Choroid plexus epithelial cell (primary cell): ENCODE measurements around the gene TSC2.
A peak's percentile ranks its signal among the peaks of the same experiment; 100 is the strongest.
"Not testable (repeated sequence)": the region's sequence is repeated elsewhere in the genome, so short reads cannot be mapped to it uniquely, and the experiment has no call there.

ENCODE experiments used
- DNase-seq: peaks from one replicate; pipeline ENCODE4 v3.0.0-alpha.2; 2010; ENCODE audit warnings: low read depth
- H3K4me3 ChIP-seq: 2 replicates; pipeline ENCODE4 v1.5.1; 2011; ENCODE audit warnings: low read depth, mild to moderate bottlenecking, control low read depth, low read length, moderate library complexity
- TF ChIP-seq, protein P1 (sequence below): conservative IDR thresholded peaks from 2 replicates; pipeline ENCODE4 v1.5.1; 2011; ENCODE audit warnings: low read depth, mild to moderate bottlenecking, control low read depth, inconsistent platforms, low read length, moderate library complexity

Gene TSC2

DNA sequence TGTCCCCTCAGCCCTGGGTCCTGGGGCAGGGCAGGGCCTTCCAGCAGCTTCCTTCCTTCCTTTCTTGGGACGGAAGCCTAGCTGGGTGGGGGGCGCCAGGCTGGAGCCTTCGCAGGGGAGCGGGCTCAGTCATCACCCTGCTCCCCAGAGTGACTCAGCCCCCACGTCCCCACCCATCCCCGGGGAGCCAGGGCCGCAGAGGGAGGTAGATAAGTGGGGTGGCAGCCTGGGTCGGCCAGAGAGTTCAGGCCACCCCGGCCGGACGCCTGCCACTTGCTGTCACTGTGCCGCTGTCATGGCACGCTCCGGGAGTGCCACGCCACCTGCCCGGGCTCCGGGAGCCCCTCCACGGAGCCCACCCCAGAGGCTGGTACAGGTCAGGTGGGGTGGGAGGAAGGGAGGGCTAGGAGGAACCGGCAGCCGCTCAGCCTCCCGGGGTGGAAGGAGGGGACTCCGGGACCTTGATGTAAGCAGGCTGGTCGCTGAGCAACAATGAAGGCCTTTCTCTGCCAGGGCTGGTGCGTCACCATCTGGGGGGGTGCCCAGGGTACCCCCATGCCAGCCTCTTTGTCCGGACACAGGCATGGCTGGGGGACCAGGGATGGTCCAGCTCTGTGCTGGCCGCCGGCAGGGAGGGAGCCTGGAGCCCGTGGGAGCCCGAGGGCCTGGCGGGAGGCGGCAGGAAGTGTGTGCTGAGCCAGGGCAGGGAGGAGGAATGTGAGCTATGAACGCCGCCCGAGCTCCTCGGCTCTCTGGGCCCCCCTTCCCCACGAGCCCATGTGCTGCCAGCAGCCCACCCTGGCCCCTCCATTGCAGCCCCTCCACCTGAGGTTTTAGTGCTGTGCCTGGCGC, 14.5 kb upstream of the TSC2 start:
- TF ChIP-seq, protein P1, sequence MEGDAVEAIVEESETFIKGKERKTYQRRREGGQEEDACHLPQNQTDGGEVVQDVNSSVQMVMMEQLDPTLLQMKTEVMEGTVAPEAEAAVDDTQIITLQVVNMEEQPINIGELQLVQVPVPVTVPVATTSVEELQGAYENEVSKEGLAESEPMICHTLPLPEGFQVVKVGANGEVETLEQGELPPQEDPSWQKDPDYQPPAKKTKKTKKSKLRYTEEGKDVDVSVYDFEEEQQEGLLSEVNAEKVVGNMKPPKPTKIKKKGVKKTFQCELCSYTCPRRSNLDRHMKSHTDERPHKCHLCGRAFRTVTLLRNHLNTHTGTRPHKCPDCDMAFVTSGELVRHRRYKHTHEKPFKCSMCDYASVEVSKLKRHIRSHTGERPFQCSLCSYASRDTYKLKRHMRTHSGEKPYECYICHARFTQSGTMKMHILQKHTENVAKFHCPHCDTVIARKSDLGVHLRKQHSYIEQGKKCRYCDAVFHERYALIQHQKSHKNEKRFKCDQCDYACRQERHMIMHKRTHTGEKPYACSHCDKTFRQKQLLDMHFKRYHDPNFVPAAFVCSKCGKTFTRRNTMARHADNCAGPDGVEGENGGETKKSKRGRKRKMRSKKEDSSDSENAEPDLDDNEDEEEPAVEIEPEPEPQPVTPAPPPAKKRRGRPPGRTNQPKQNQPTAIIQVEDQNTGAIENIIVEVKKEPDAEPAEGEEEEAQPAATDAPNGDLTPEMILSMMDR, result no peak
- H3K4me3 ChIP-seq, result peak overlapping the region; percentile 32
- peak; percentile 77 for DNase-seq

GRCh38 chr16:2033909-2034695, 13.7 kb upstream of the TSC2 start:
- not testable (repeated sequence) for DNase-seq
- H3K4me3 ChIP-seq, result peak overlapping the region; percentile 32

DNA sequence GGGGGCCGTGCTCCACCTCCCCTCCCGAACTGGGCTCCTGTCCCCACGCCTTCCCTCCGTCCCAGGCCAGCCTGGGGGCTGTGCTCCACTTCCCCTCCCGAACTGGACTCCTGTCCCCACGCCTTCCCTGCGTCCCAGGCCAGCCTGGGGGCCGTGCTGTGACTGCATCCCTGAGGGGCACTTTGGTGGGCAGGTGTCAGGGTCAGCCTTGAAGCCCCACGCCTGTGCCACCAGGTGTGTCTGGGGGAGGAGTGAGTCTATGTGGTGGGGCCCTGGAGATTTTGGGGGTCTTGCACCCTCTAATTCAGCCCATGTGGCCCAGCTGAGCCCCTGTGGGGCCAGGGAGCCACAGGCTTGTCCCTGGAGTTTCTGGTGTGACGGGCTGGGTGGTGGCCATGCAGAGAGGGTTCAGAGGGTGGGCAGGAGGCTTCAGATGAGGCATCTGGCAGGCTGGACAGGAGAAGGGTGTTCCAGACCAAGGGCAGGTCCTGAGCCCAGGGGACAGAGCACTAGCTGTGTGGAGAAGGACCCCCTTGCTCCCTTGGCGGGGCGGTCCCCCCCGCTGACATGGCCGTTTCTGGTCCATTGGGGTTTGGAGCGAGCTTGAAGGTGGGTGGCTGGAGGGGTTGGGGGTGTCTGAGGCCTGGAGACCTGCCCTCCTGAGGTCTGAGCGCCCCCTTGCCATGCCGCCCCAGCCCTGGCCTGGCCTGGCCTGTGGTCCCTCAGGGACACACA, 12.9 kb upstream of the TSC2 start:
- TF ChIP-seq, protein P1, result no peak
- H3K4me3 ChIP-seq, result no peak overlapping the region
- DNase-seq, result no peak

GRCh38 chr16:2035431-2036199, 12.2 kb upstream of the TSC2 start:
- DNase-seq, result peak; percentile 92
- H3K4me3 ChIP-seq, result peak overlapping the region; percentile 28
- TF ChIP-seq, protein P1, result no peak

DNA sequence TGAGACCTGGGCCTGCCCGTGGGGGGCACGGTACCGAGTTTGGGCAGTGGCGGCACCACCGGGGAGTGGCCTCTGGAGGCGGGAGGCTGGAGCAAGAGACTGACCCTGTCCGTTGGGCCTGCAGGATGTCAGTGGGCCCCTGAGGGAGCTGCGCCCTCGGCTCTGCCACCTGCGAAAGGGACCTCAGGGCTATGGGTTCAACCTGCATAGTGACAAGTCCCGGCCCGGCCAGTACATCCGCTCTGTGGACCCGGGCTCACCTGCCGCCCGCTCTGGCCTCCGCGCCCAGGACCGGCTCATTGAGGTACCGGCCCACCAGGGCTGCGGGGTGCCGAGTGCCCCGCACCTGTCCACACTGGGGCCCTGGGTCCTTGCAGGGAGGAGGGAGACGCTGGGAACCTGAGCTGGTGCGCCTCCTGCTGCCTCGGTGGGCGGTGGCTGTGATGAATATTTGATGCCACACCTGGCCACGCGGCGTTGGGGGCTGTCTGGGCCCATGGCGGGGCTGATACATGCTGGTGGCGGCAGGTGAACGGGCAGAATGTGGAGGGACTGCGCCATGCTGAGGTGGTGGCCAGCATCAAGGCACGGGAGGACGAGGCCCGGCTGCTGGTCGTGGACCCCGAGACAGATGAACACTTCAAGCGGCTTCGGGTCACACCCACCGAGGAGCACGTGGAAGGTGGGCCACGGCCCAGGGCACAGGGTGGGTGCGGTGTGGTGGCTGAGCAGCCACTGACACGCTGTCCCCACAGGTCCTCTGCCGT, 11.4 kb upstream of the TSC2 start:
- no peak for DNase-seq
- H3K4me3 ChIP-seq, result no peak overlapping the region
- TF ChIP-seq, protein P1, result no peak

DNA sequence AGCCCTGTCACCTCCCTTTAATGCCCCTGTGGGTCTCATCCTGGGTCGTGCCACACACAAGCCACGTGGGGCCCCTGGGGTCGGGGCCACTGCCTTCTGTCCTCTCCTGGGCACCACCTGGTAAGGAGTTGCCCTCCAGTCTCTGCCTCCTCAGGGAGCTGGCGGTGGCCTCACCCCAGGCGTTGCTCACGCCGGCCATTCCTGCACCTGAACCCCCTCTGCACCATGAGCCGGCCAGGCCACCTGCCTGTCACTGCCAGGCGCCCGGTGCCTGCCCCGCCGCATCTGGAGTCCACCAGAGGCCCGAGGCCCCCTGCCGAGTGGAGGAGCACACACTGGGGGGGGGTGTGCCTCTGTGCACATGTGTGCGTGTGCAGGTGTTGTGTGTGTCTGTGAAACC, 10.7 kb upstream of the TSC2 start:
- no peak overlapping the region for H3K4me3 ChIP-seq
- TF ChIP-seq, protein P1, result no peak
- no peak for DNase-seq
